ENCODE data around the gene CRELD1.
"Not testable (repeated sequence)": the region's sequence is repeated elsewhere in the genome, so short reads cannot be mapped to it uniquely, and the experiment has no call there.

The CRELD1 gene

GRCh38 chr3:9897408-9898372 is 35.9 kb upstream of the CRELD1 start:
- peaks cover 8% of the 10 kb centered on the region for H3K36me3 Mint-ChIP-seq (ENCODE audit: insufficient read depth)
- DNase-seq (ENCODE audit: low spot score in 2 of 2) (no peak), ATAC-seq (replicated peaks; ENCODE audit: extremely low read depth, poor library complexity, severe bottlenecking) (no peak)
- H3K4me1 Mint-ChIP-seq = peaks cover 42% of the 10 kb centered on the region
- no peaks in the 10 kb centered on the region for H3K9me3 Mint-ChIP-seq
- H3K4me3 Mint-ChIP-seq = no peak overlapping the region
- H3K27ac Mint-ChIP-seq (ENCODE audit: low read depth) = peak overlapping the region; percentile 66
- no peaks in the 10 kb centered on the region for H3K27me3 Mint-ChIP-seq

GRCh38 chr3:9898467-9899241 is 35.0 kb upstream of the CRELD1 start:
- ATAC-seq (replicated peaks; ENCODE audit: extremely low read depth, poor library complexity, severe bottlenecking) (no peak), DNase-seq (ENCODE audit: low spot score in 2 of 2) (no peak)
- Mint-ChIP-seq H3K9me3 (no peaks in the 10 kb centered on the region), H3K4me1 (peaks cover 44% of the 10 kb centered on the region), H3K4me3 (no peak overlapping the region), H3K27me3 (no peaks in the 10 kb centered on the region), H3K27ac (ENCODE audit: low read depth) (peak overlapping the region; percentile 66), H3K36me3 (ENCODE audit: insufficient read depth) (peaks cover 3% of the 10 kb centered on the region)

GRCh38 chr3:9899289-9899791 is 34.3 kb upstream of the CRELD1 start:
- ATAC-seq (replicated peaks; ENCODE audit: extremely low read depth, poor library complexity, severe bottlenecking) = no peak
- no peak overlapping the region for H3K27ac Mint-ChIP-seq (ENCODE audit: low read depth)
- peaks cover 39% of the 10 kb centered on the region for H3K4me1 Mint-ChIP-seq
- no peaks in the 10 kb centered on the region for H3K9me3 Mint-ChIP-seq
- H3K36me3 Mint-ChIP-seq (ENCODE audit: insufficient read depth) = peaks cover 3% of the 10 kb centered on the region
- H3K27me3 Mint-ChIP-seq = no peaks in the 10 kb centered on the region
- DNase-seq (ENCODE audit: low spot score in 2 of 2) = no peak
- H3K4me3 Mint-ChIP-seq = no peak overlapping the region

- peaks cover 28% of the 10 kb centered on the region for H3K4me1 Mint-ChIP-seq
- ATAC-seq (replicated peaks; ENCODE audit: extremely low read depth, poor library complexity, severe bottlenecking); H3K4me3 Mint-ChIP-seq; H3K36me3 Mint-ChIP-seq (ENCODE audit: insufficient read depth); DNase-seq (ENCODE audit: low spot score in 2 of 2); H3K9me3 Mint-ChIP-seq; H3K27me3 Mint-ChIP-seq; H3K27ac Mint-ChIP-seq (ENCODE audit: low read depth): not testable (repeated sequence)
Measured at GRCh38 chr3:9900965-9901415, 32.6 kb upstream of the CRELD1 start.

GRCh38 chr3:9901967-9902366 is 31.7 kb upstream of the CRELD1 start:
- no peak for DNase-seq (ENCODE audit: low spot score in 2 of 2)
- Mint-ChIP-seq H3K27me3 (no peaks in the 10 kb centered on the region), H3K4me3 (peak overlapping the region; percentile 7), H3K4me1 (peaks cover 27% of the 10 kb centered on the region), H3K9me3 (no peaks in the 10 kb centered on the region), H3K36me3 (ENCODE audit: insufficient read depth) (peaks cover 2% of the 10 kb centered on the region), H3K27ac (ENCODE audit: low read depth) (no peak overlapping the region)
- peak; percentile 36 for ATAC-seq (replicated peaks; ENCODE audit: extremely low read depth, poor library complexity, severe bottlenecking)

- H3K27ac Mint-ChIP-seq (ENCODE audit: low read depth) = no peak within 1 kb of the TSS
- no peak for ATAC-seq (replicated peaks; ENCODE audit: extremely low read depth, poor library complexity, severe bottlenecking)
Measured at GRCh38 chr3:9902372-9903237, 31.0 kb upstream of the CRELD1 start, which contains the start of gene IL17RE. Gene IL17RE, plus strand, starts transcription at chr3:9902848. Its CDS starts 85 bp downstream, at chr3:9902933.

GRCh38 chr3:9903238-9903624 is 30.4 kb upstream of the CRELD1 start:
- Mint-ChIP-seq H3K27me3 (no peaks in the 10 kb centered on the region), H3K4me1 (peaks cover 22% of the 10 kb centered on the region), H3K9me3 (no peaks in the 10 kb centered on the region), H3K36me3 (ENCODE audit: insufficient read depth) (peaks cover 2% of the 10 kb centered on the region), H3K4me3 (no peak overlapping the region), H3K27ac (ENCODE audit: low read depth) (no peak overlapping the region)
- ATAC-seq (replicated peaks; ENCODE audit: extremely low read depth, poor library complexity, severe bottlenecking) = no peak
- DNase-seq (ENCODE audit: low spot score in 2 of 2) = no peak

More at GRCh38 chr3:9902372-9903237, 31.0 kb upstream of the CRELD1 start, which contains the start of gene IL17RE:
- Mint-ChIP-seq H3K9me3 (no peaks in the 10 kb centered on the region), H3K4me1 (peaks cover 27% of the 10 kb centered on the region), H3K36me3 (ENCODE audit: insufficient read depth) (peaks cover 2% of the 10 kb centered on the region), H3K27me3 (no peaks in the 10 kb centered on the region), H3K4me3 (peak within 1 kb of the TSS; percentile 7)
- no peak for DNase-seq (ENCODE audit: low spot score in 2 of 2)

GRCh38 chr3:9903904-9904303 is 29.7 kb upstream of the CRELD1 start:
- H3K27ac Mint-ChIP-seq (ENCODE audit: low read depth) = no peak overlapping the region
- H3K4me3 Mint-ChIP-seq = no peak overlapping the region
- peaks cover 2% of the 10 kb centered on the region for H3K36me3 Mint-ChIP-seq (ENCODE audit: insufficient read depth)
- H3K9me3 Mint-ChIP-seq = no peaks in the 10 kb centered on the region
- H3K4me1 Mint-ChIP-seq = peaks cover 17% of the 10 kb centered on the region
- ATAC-seq (replicated peaks; ENCODE audit: extremely low read depth, poor library complexity, severe bottlenecking) = no peak
- no peak for DNase-seq (ENCODE audit: low spot score in 2 of 2)
- no peaks in the 10 kb centered on the region for H3K27me3 Mint-ChIP-seq

GRCh38 chr3:9906480-9906879 is 27.2 kb upstream of the CRELD1 start:
- peaks cover 2% of the 10 kb centered on the region for H3K36me3 Mint-ChIP-seq (ENCODE audit: insufficient read depth)
- DNase-seq (ENCODE audit: low spot score in 2 of 2) (no peak), ATAC-seq (replicated peaks; ENCODE audit: extremely low read depth, poor library complexity, severe bottlenecking) (no peak)
- H3K27me3 Mint-ChIP-seq = no peaks in the 10 kb centered on the region
- no peaks in the 10 kb centered on the region for H3K9me3 Mint-ChIP-seq
- H3K4me3 Mint-ChIP-seq = no peak overlapping the region
- peaks cover 17% of the 10 kb centered on the region for H3K4me1 Mint-ChIP-seq
- no peak overlapping the region for H3K27ac Mint-ChIP-seq (ENCODE audit: low read depth)

GRCh38 chr3:9908286-9908685 is 25.3 kb upstream of the CRELD1 start:
- ATAC-seq (replicated peaks; ENCODE audit: extremely low read depth, poor library complexity, severe bottlenecking) (no peak), DNase-seq (ENCODE audit: low spot score in 2 of 2) (no peak)
- H3K27ac Mint-ChIP-seq (ENCODE audit: low read depth) = no peak overlapping the region
- no peaks in the 10 kb centered on the region for H3K9me3 Mint-ChIP-seq
- H3K27me3 Mint-ChIP-seq = peaks cover 9% of the 10 kb centered on the region
- H3K4me1 Mint-ChIP-seq = peaks cover 9% of the 10 kb centered on the region
- H3K36me3 Mint-ChIP-seq (ENCODE audit: insufficient read depth) = peaks cover 2% of the 10 kb centered on the region
- no peak overlapping the region for H3K4me3 Mint-ChIP-seq

GRCh38 chr3:9909221-9910013 is 24.2 kb upstream of the CRELD1 start:
- H3K4me3 Mint-ChIP-seq = no peak overlapping the region
- ATAC-seq (replicated peaks; ENCODE audit: extremely low read depth, poor library complexity, severe bottlenecking) (no peak), DNase-seq (ENCODE audit: low spot score in 2 of 2) (no peak)
- H3K36me3 Mint-ChIP-seq (ENCODE audit: insufficient read depth) = peaks cover 2% of the 10 kb centered on the region
- peaks cover 6% of the 10 kb centered on the region for H3K4me1 Mint-ChIP-seq
- H3K27me3 Mint-ChIP-seq = peaks cover 9% of the 10 kb centered on the region
- peak overlapping the region; percentile 53 for H3K27ac Mint-ChIP-seq (ENCODE audit: low read depth)
- H3K9me3 Mint-ChIP-seq = no peaks in the 10 kb centered on the region

Data from central memory CD8-positive, alpha-beta T cell (primary cell).